Measurements from ENCODE around the gene STX1B.

GRCh38 chr16:31043352-31043751 is 32.9 kb upstream of the STX1B start:
- TF ChIP-seq CTCF (optimal IDR thresholded peaks at IDR 0.05 in 1 of 3, IDR thresholded peaks at IDR 0.05 in 1 of 3, conservative IDR thresholded peaks at IDR 0.05 in 1 of 3; ENCODE audit: extremely low read depth in 1 of 3, insufficient read depth in 2 of 3, low read length in 3 of 3) (no peak), EZH2 (IDR thresholded peaks at IDR 0.05; ENCODE audit: low read length) (no peak)
